Tibial artery (tissue), 4 donors: ENCODE data around the gene PTAR1.

ENCODE experiments used
- DNase-seq, 2 donors: peaks; one replicate each; pipeline ENCODE4 v3.0.0-alpha.2; 2019
- H3K27ac ChIP-seq, 2 donors: fragments of 200-600 bp; sonication (generic) in 1 of 2; 1 replicate in 1 of 2; 2 replicates in 1 of 2; pipeline ENCODE4 v1.5.1; 2018 to 2019; ENCODE audit warnings: mild to moderate bottlenecking in 1 of 2
- H3K27me3 ChIP-seq, 2 donors: fragments of 200-600 bp; sonication (generic) in 1 of 2; one replicate each; pipeline versions ENCODE4 v1.5.1 to v1.6.0; 2016 to 2019
- H3K36me3 ChIP-seq, 3 donors: fragments of 200-600 bp; sonication (generic) in 2 of 3; one replicate each; pipeline ENCODE4 v1.5.1; 2016 to 2019; ENCODE audit warnings: mild to moderate bottlenecking in 2 of 3
- H3K4me1 ChIP-seq, 4 donors: fragments of 200-600 bp; sonication (generic) in 2 of 4; 1 replicate in 3 of 4; 2 replicates in 1 of 4; pipeline ENCODE4 v1.5.1; 2016 to 2019
- H3K4me3 ChIP-seq, 2 donors: fragments of 200-600 bp; sonication (generic) in 1 of 2; 1 replicate in 1 of 2; 2 replicates in 1 of 2; pipeline ENCODE4 v1.5.1; 2018 to 2019; ENCODE audit warnings: mild to moderate bottlenecking in 2 of 2
- H3K9me3 ChIP-seq, 3 donors: fragments of 200-600 bp; sonication (generic) in 1 of 3; one replicate each; pipeline ENCODE4 v1.5.1; 2016 to 2019
- CTCF ChIP-seq, 2 experiments: fragments of 200-600 bp in 1 of 2; fragments of 450-650 bp in 1 of 2; IDR thresholded peaks; one replicate each; pipeline ENCODE4 v1.5.1; 2017 to 2019; ENCODE audit warnings: antibody characterized with exemption in 2 of 2, mild to moderate bottlenecking in 1 of 2, moderate library complexity in 1 of 2
- intact Hi-C: fragments of 100-400 bp; cut with DNase I; formaldehyde crosslinking; loops from one replicate; pipeline ENCODE4 v1.15.0; 2023; ENCODE audit warnings: low total_unique reads

Gene PTAR1

GRCh38 chr9:69746859-69747560, 12.8 kb downstream of the PTAR1 start:
- DNase-seq, result no peak
- Histone ChIP-seq H3K27ac (no peak overlapping the region), H3K27me3 (no peaks in the 10 kb centered on the region), H3K36me3 (peaks cover 0 to 10% (median 10%) of the 10 kb centered on the region in 3 donors), H3K9me3 (no peaks in the 10 kb centered on the region), H3K4me3 (no peak overlapping the region), H3K4me1 (peaks cover 0 to 11% (median 5%) of the 10 kb centered on the region in 4 donors)
- TF ChIP-seq CTCF (IDR thresholded peaks at IDR 0.05), result no peak
- intact Hi-C loops, result no loop called here

- H3K36me3 ChIP-seq, result peaks cover 0 to 16% (median 10%) of the 10 kb centered on the region in 3 donors
- H3K9me3 ChIP-seq, result no peaks in the 10 kb centered on the region
- H3K27ac ChIP-seq, result no peak overlapping the region
- no peak overlapping the region for H3K4me3 ChIP-seq
- H3K27me3 ChIP-seq, result no peaks in the 10 kb centered on the region
- peaks cover 0 to 11% (median 5%) of the 10 kb centered on the region in 4 donors for H3K4me1 ChIP-seq
- intact Hi-C loops, result no loop called here
- TF ChIP-seq CTCF (IDR thresholded peaks at IDR 0.05), result no peak
- no peak for DNase-seq
These were observed 13.9 kb downstream of the PTAR1 start for GRCh38 chr9:69745716-69746437.

- Histone ChIP-seq H3K27ac (no peak overlapping the region), H3K4me3 (no peak overlapping the region), H3K4me1 (peaks cover 0 to 9% (median 2%) of the 10 kb centered on the region in 4 donors), H3K36me3 (peaks cover 3 to 16% (median 10%) of the 10 kb centered on the region in 3 donors), H3K9me3 (no peaks in the 10 kb centered on the region), H3K27me3 (no peaks in the 10 kb centered on the region)
- TF ChIP-seq CTCF (IDR thresholded peaks at IDR 0.05), result no peak
- no peak for DNase-seq
- intact Hi-C loops, result no loop called here
These were observed 15.0 kb downstream of the PTAR1 start for GRCh38 chr9:69744688-69745380.

GRCh38 chr9:69743930-69744329, 15.9 kb downstream of the PTAR1 start:
- DNase-seq, result no peak
- Histone ChIP-seq H3K27ac (no peak overlapping the region), H3K4me3 (no peak overlapping the region), H3K27me3 (no peaks in the 10 kb centered on the region), H3K36me3 (peaks cover 3 to 16% (median 10%) of the 10 kb centered on the region in 3 donors), H3K4me1 (peaks cover 0 to 6% (median 2%) of the 10 kb centered on the region in 4 donors), H3K9me3 (no peaks in the 10 kb centered on the region)
- TF ChIP-seq CTCF (IDR thresholded peaks at IDR 0.05), result no peak
- intact Hi-C loops, result no loop called here

- Histone ChIP-seq H3K4me3 (no peak overlapping the region), H3K27ac (no peak overlapping the region), H3K9me3 (no peaks in the 10 kb centered on the region), H3K4me1 (peaks cover 0 to under 1% (median 0%) of the 10 kb centered on the region in 4 donors), H3K27me3 (no peaks in the 10 kb centered on the region), H3K36me3 (peaks cover 3 to 12% (median 10%) of the 10 kb centered on the region in 3 donors)
- intact Hi-C loops, result no loop called here
- no peak for DNase-seq
- TF ChIP-seq CTCF (IDR thresholded peaks at IDR 0.05), result no peak
These were observed 18.8 kb downstream of the PTAR1 start for GRCh38 chr9:69740872-69741505.
